ENCODE data around the gene TTC27.

DNA sequence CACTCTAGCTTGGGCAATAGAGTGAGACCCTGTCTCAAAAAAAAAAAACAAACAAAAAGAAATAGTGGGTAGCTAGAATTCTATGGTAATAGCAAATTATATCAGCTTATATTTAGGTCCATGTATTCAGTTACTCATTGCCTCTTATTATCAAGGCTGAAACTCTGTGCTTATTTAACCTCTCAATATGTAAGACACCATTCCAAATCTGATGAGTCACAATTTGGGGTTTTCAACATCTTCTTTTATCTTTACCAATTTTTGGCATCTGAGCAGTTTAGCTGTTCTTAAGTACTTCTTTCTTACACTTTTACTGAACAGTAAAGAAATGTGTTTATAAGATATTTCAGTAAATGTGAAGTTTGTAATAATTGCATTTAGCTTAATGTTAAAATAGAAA, 69.3 kb downstream of the TTC27 start:
- TF ChIP-seq, protein P1, sequence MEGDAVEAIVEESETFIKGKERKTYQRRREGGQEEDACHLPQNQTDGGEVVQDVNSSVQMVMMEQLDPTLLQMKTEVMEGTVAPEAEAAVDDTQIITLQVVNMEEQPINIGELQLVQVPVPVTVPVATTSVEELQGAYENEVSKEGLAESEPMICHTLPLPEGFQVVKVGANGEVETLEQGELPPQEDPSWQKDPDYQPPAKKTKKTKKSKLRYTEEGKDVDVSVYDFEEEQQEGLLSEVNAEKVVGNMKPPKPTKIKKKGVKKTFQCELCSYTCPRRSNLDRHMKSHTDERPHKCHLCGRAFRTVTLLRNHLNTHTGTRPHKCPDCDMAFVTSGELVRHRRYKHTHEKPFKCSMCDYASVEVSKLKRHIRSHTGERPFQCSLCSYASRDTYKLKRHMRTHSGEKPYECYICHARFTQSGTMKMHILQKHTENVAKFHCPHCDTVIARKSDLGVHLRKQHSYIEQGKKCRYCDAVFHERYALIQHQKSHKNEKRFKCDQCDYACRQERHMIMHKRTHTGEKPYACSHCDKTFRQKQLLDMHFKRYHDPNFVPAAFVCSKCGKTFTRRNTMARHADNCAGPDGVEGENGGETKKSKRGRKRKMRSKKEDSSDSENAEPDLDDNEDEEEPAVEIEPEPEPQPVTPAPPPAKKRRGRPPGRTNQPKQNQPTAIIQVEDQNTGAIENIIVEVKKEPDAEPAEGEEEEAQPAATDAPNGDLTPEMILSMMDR (IDR thresholded peaks at IDR 0.05) = no peak
- TF ChIP-seq POLR2A (IDR thresholded peaks at IDR 0.05) = no peak

Measured in right lobe of liver (tissue), 4 donors.